Body of pancreas (tissue), 4 donors: ENCODE measurements around the gene MAP4K3. TPM values are rescaled to one million over a fixed set of nuclear protein-coding genes. Genes with fewer than 3 reads are reported as not detected.

Experiments
- ATAC-seq: fragments of 150-250 bp; one replicate; pipeline ENCODE4 v1.9.1; 2016
- DNase-seq, 4 donors: peaks; one replicate each; pipeline ENCODE4 v3.0.0-alpha.2; 2019
- H3K27ac ChIP-seq, 4 donors: fragments of 200-600 bp; sonication (generic); 1 replicate in 3 of 4; 2 replicates in 1 of 4; pipeline versions ENCODE4 v1.5.1 to v1.6.1; 2016 to 2019; ENCODE audit warnings: mild to moderate bottlenecking in 1 of 4, mixed read lengths in 1 of 4, moderate library complexity in 1 of 4
- H3K27me3 ChIP-seq, 2 donors: fragments of 200-600 bp; sonication (generic); one replicate each; pipeline ENCODE4 v1.6.0; 2016; ENCODE audit warnings: mild to moderate bottlenecking in 1 of 2
- H3K36me3 ChIP-seq, 2 donors: fragments of 200-600 bp; sonication (generic); replicated peaks in 1 of 2; 2 replicates each; pipeline ENCODE4 v1.5.1; 2016; ENCODE audit warnings: low read depth in 2 of 2; ENCODE audit not compliant: insufficient read depth in 1 of 2
- H3K4me1 ChIP-seq: fragments of 200-600 bp; sonication (generic); one replicate; pipeline ENCODE4 v1.6.0; 2016
- H3K4me3 ChIP-seq, 2 donors: fragments of 200-600 bp; sonication (generic); 1 replicate in 1 of 2; 2 replicates in 1 of 2; pipeline ENCODE4 v1.5.1; 2016 to 2019
- H3K9me3 ChIP-seq, 3 donors: fragments of 200-600 bp; sonication (generic); 1 replicate in 2 of 3; 2 replicates in 1 of 3; pipeline ENCODE4 v1.5.1; 2016
- CTCF ChIP-seq, 7 experiments: fragments of 450-650 bp in 4 of 7; fragments of 200-600 bp in 3 of 7; sonication (generic) in 3 of 7; IDR thresholded peaks; one replicate each; pipeline ENCODE4 v1.5.1; 2016 to 2019; ENCODE audit warnings: antibody characterized with exemption in 7 of 7
- POLR2A ChIP-seq, 3 donors: fragments of 450-650 bp; IDR thresholded peaks; one replicate each; pipeline ENCODE4 v1.6.1; 2016; ENCODE audit warnings: antibody characterized with exemption in 3 of 3, mild to moderate bottlenecking in 2 of 3
- WGBS, 2 donors: methylation state at CpG; one replicate each; pipeline ENCODE4 v1.1.5; 2017; 5-methylcytosine and 5-hydroxymethylcytosine counted together
- intact Hi-C: fragments of 100-400 bp; cut with DNase I; formaldehyde crosslinking; loops from one replicate; pipeline ENCODE4 v1.15.1; 2023
- total RNA-seq, 2 donors: library from RNA; depleted of rRNA; stranded (reverse); fragments of >200 nt; gene quantifications; one replicate each; pipeline ENCODE4 v1.1.0, GENCODE V29; 2016

The MAP4K3 gene
- total RNA-seq: 10 to 100 TPM; 50.6 to 54.4 TPM

- Histone ChIP-seq H3K27me3 (no peaks in the 10 kb centered on the region), H3K27ac (peak within 1 kb of the TSS; percentile 90 to 96 (median 94)), H3K36me3 (no peaks in the 10 kb centered on the region), H3K4me3 (peak within 1 kb of the TSS; percentile 27 to 91), H3K9me3 (no peaks in the 10 kb centered on the region), H3K4me1 (peaks cover 59% of the 10 kb centered on the region)
- DNase-seq (peak; percentile 93 to 96 (median 94)), ATAC-seq (peak; percentile 92)
- 0% methylated on average over 41 to 108 of the region's 109 CpGs for WGBS, 2 donors
- intact Hi-C loops: loop anchor here (10.0 kb wide), 1 partner anchor 52 kb away; no protein-coding TSS in a partner anchor
- peak in 2 of 3 donors; percentile 85 to 90 for TF ChIP-seq POLR2A (IDR thresholded peaks at IDR 0.05)
- no peak for TF ChIP-seq CTCF (IDR thresholded peaks at IDR 0.05)
These were observed at the start of gene MAP4K3 for GRCh38 chr2:39436592-39437521. Gene MAP4K3, minus strand, starts transcription at chr2:39437285. Its CDS starts 298 bp downstream, at chr2:39436987.

GRCh38 chr2:39486071-39486470, 49.0 kb upstream of the MAP4K3 start:
- DNase-seq: no peak
- TF ChIP-seq POLR2A (IDR thresholded peaks at IDR 0.05): no peak
- TF ChIP-seq CTCF (IDR thresholded peaks at IDR 0.05): no peak
- 82 to 91% methylated on average over 2 of the region's 2 CpGs for WGBS, 2 donors
- Histone ChIP-seq H3K4me1 (no peaks in the 10 kb centered on the region), H3K4me3 (no peak overlapping the region), H3K27me3 (no peaks in the 10 kb centered on the region), H3K36me3 (no peaks in the 10 kb centered on the region), H3K9me3 (no peaks in the 10 kb centered on the region), H3K27ac (no peak overlapping the region)
- no peak for ATAC-seq
- intact Hi-C loops: no loop called here

- 54 to 61% methylated on average over 3 of the region's 3 CpGs for WGBS, 2 donors
- DNase-seq (no peak), ATAC-seq (no peak)
- Histone ChIP-seq H3K36me3 (no peaks in the 10 kb centered on the region), H3K4me1 (no peaks in the 10 kb centered on the region), H3K4me3 (no peak overlapping the region), H3K27ac (no peak overlapping the region), H3K27me3 (no peaks in the 10 kb centered on the region), H3K9me3 (no peaks in the 10 kb centered on the region)
- intact Hi-C loops: no loop called here
- no peak for TF ChIP-seq POLR2A (IDR thresholded peaks at IDR 0.05)
- no peak for TF ChIP-seq CTCF (IDR thresholded peaks at IDR 0.05)
These were observed 47.8 kb upstream of the MAP4K3 start for GRCh38 chr2:39484620-39485495.

DNA sequence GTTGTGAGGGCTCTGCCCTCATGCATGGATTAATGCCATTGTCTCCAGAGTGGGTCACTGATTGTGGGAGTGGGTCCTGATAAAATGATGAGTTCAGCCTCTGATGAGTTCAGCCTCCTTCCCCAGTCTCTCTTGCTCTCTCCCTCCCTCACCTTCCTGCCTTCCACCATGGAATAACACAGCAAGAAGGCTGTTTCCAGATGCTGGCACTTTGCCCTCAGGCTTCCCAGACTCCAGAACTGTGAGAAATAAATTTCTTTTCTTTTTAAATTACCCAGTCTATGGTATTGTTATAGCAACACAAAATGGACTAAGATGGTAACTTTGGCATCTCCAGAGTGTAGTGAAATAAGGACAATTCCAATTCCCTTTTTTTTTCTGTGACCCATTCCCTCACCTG, 47.1 kb upstream of the MAP4K3 start:
- Histone ChIP-seq H3K4me3 (no peak overlapping the region), H3K4me1 (no peaks in the 10 kb centered on the region), H3K27ac (no peak overlapping the region), H3K27me3 (no peaks in the 10 kb centered on the region), H3K36me3 (no peaks in the 10 kb centered on the region), H3K9me3 (no peaks in the 10 kb centered on the region)
- intact Hi-C loops: no loop called here
- ATAC-seq: no peak
- no peak for TF ChIP-seq POLR2A (IDR thresholded peaks at IDR 0.05)
- no peak for TF ChIP-seq CTCF (IDR thresholded peaks at IDR 0.05)
- DNase-seq: peak in 1 of 4 donors; percentile 22
